ENCODE results near the gene DDX10.

- TF ChIP-seq, protein P1, sequence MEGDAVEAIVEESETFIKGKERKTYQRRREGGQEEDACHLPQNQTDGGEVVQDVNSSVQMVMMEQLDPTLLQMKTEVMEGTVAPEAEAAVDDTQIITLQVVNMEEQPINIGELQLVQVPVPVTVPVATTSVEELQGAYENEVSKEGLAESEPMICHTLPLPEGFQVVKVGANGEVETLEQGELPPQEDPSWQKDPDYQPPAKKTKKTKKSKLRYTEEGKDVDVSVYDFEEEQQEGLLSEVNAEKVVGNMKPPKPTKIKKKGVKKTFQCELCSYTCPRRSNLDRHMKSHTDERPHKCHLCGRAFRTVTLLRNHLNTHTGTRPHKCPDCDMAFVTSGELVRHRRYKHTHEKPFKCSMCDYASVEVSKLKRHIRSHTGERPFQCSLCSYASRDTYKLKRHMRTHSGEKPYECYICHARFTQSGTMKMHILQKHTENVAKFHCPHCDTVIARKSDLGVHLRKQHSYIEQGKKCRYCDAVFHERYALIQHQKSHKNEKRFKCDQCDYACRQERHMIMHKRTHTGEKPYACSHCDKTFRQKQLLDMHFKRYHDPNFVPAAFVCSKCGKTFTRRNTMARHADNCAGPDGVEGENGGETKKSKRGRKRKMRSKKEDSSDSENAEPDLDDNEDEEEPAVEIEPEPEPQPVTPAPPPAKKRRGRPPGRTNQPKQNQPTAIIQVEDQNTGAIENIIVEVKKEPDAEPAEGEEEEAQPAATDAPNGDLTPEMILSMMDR (conservative IDR thresholded peaks at IDR 0.05; ENCODE audit: low read depth, low read length), result no peak
- no peak for TF ChIP-seq EZH2 (IDR thresholded peaks at IDR 0.05; ENCODE audit: borderline replicate concordance, low read depth, low read length, poor library complexity, severe bottlenecking)
These were observed 189.0 kb downstream of the DDX10 start for GRCh38 chr11:108853864-108854263.

All from A673 (cell line).